HL-60 (cell line): ENCODE data around the gene AGPAT4.

Source experiments
- GABPA ChIP-seq: IDR thresholded peaks from 2 replicates; pipeline ENCODE4 v1.6.1; 2012; ENCODE audit warnings: low read depth
- POLR2AphosphoS5 ChIP-seq: IDR thresholded peaks from 2 replicates; pipeline ENCODE4 v1.6.1; 2012; ENCODE audit warnings: low read depth
- REST ChIP-seq: IDR thresholded peaks from 2 replicates; pipeline ENCODE4 v1.6.1; 2012; ENCODE audit warnings: low read depth; ENCODE audit not compliant: insufficient replicate concordance
- SPI1 ChIP-seq: IDR thresholded peaks from 2 replicates; pipeline ENCODE4 v1.6.1; 2012; ENCODE audit warnings: low read depth, mild to moderate bottlenecking, borderline replicate concordance
- TF ChIP-seq, protein P1 (sequence below): IDR thresholded peaks from one replicate; pipeline ENCODE4 v1.5.1; 2011; ENCODE audit warnings: low read length, control low read depth, inconsistent platforms; ENCODE audit not compliant: insufficient read depth

- TF ChIP-seq, protein P1, sequence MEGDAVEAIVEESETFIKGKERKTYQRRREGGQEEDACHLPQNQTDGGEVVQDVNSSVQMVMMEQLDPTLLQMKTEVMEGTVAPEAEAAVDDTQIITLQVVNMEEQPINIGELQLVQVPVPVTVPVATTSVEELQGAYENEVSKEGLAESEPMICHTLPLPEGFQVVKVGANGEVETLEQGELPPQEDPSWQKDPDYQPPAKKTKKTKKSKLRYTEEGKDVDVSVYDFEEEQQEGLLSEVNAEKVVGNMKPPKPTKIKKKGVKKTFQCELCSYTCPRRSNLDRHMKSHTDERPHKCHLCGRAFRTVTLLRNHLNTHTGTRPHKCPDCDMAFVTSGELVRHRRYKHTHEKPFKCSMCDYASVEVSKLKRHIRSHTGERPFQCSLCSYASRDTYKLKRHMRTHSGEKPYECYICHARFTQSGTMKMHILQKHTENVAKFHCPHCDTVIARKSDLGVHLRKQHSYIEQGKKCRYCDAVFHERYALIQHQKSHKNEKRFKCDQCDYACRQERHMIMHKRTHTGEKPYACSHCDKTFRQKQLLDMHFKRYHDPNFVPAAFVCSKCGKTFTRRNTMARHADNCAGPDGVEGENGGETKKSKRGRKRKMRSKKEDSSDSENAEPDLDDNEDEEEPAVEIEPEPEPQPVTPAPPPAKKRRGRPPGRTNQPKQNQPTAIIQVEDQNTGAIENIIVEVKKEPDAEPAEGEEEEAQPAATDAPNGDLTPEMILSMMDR: no peak
- TF ChIP-seq GABPA (no peak), SPI1 (no peak), POLR2AphosphoS5 (no peak), REST (no peak)
Measured at GRCh38 chr6:161115468-161115867, 158.4 kb downstream of the AGPAT4 start.
